ENCODE results near the gene IQSEC3.

DNA sequence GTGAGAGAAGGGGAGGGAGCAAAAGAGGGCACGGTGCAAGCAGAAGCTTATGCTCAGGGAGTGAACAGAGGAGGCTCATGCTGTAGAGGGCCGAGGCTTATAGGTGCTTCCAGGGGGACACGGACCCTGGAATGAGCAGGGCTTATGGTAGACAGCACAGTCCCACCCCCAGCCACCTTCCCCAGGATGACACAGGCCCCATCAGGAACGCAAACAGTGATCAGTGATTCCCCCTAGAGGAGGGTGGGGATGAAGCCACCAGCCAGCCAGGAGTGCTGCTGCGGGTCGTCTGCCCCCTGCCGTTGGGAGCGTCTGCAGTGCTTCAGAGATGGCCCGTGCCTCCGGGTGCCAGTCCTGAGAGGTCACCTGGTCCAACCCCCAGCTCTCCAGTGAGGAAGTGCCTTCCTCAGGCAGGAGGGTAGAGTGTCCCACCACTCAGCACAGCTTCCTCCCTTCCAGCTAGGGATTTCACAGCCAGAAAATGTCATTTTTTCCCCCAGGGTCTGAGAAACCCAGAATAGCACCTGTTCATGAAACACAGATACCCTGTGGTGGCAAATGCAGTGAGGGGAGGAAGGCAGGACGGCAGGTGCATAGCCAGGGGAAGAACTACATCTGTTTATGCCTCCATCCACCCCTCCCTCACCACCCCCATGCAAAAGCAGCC lies 86.6 kb downstream of the IQSEC3 start:
- TF ChIP-seq ELF4 (IDR thresholded peaks at IDR 0.05) (no peak), CTBP1 (IDR thresholded peaks at IDR 0.05; ENCODE audit: borderline replicate concordance) (no peak), ARNT (IDR thresholded peaks at IDR 0.05) (no peak)
